Measurements from ENCODE around the gene RAD51B. TPM values are rescaled to one million over a fixed set of nuclear protein-coding genes. Genes with fewer than 3 reads are reported as not detected.

RAD51B gene
- total and polyA plus RNA-seq, 2 of the 13 experiments (the other 11 are each of a cell fraction or from before 2014, with no cell fraction given): 7.0 to 9.5 TPM

- Histone ChIP-seq H3K4me2 (ENCODE audit: low read depth, low read length) (peak overlapping the region; percentile 70), H3K4me3 (replicated peaks in 1 of 3; ENCODE audit: insufficient read depth in 1 of 3, low read depth in 2 of 3, low read length in 3 of 3) (peak overlapping the region in 2 of 3 experiments; percentile 6 to 60; a peak in 2 of 6 replicates), H3K9me3 (ENCODE audit: low read length) (no peaks in the 10 kb centered on the region), H3K36me3 (replicated peaks in 1 of 2; ENCODE audit: control insufficient read depth in 1 of 2, insufficient read depth in 2 of 2, low read length in 2 of 2) (no peaks in the 10 kb centered on the region), H3K27me3 (ENCODE audit: control insufficient read depth in 1 of 2, insufficient read depth in 2 of 2, low read length in 2 of 2) (no peaks in the 10 kb centered on the region), H3K9ac (ENCODE audit: insufficient read depth, low read depth, low read length) (no peak overlapping the region), H3K27ac (ENCODE audit: extremely low read length, insufficient read depth, low read length) (no peak overlapping the region), H2AFZ (ENCODE audit: low read length) (no peak overlapping the region), H3K4me1 (ENCODE audit: insufficient read depth, low read length) (peaks cover 97% of the 10 kb centered on the region), H4K20me1 (ENCODE audit: insufficient read depth, low read length) (no peaks in the 10 kb centered on the region), H3K79me2 (ENCODE audit: insufficient read depth, low read length) (no peaks in the 10 kb centered on the region)
- POLR2A ChIA-PET: interaction anchor here (1.0 to 4.4 kb wide), 4 partner anchors 16 to 34 kb away, joined by 3 to 39 read pairs (median 10); partner anchors contain the start of gene ZFP36L1
- intact Hi-C loops (cut with micrococcal nuclease; ENCODE audit: unreplicated experiment) (no loop called here), in situ Hi-C loops (cut with HindIII; ENCODE audit: extremely low pct_ligation_motif_present, low pct_unique_long_range_greater_than_20kb) (no loop called here)
- ATAC-seq (no peak), DNase-seq (ENCODE audit: low spot score) (peak; percentile 38), FAIRE-seq (peak; percentile 48)
- no TSS peak for BruUV-seq (replicated peaks)
- CTCF ChIA-PET (ENCODE audit: low intra/inter-chr PET ratio, low total read pairs): no interaction called here
- 29% methylated on average over 6 of the region's 8 CpGs for WGBS (ENCODE audit: low lambda C conversion rate)
- TF ChIP-seq NFYB (CRISPR knock-in tag; IDR thresholded peaks at IDR 0.05) (no peak), ZNF431 (CRISPR knock-in tag; IDR thresholded peaks at IDR 0.05; ENCODE audit: borderline replicate concordance, low read depth) (no peak), CEBPB (IDR thresholded peaks at IDR 0.05; ENCODE audit: borderline replicate concordance, low read depth, low read length) (peak; percentile 35; the same call in 1 of the 2 replicates), SRSF4 (IDR thresholded peaks at IDR 0.05; ENCODE audit: low read depth, low read length, poor library complexity, severe bottlenecking) (no peak), CREM (IDR thresholded peaks at IDR 0.05) (no peak), CREM (CRISPR knock-in tag; IDR thresholded peaks at IDR 0.05) (no peak), ZNF841 (CRISPR knock-in tag; IDR thresholded peaks at IDR 0.05; ENCODE audit: borderline replicate concordance) (no peak), ZNF879 (CRISPR knock-in tag; IDR thresholded peaks at IDR 0.05) (no peak), HIVEP1 (CRISPR knock-in tag; IDR thresholded peaks at IDR 0.05) (no peak), TEAD3 (CRISPR knock-in tag; optimal IDR thresholded peaks at IDR 0.05; ENCODE audit: borderline replicate concordance) (peak; percentile 42), NFRKB (IDR thresholded peaks at IDR 0.05) (no peak), RARA (CRISPR knock-in tag; IDR thresholded peaks at IDR 0.05) (peak; percentile 28; the same call in 1 of the 2 replicates), ZNF350 (CRISPR knock-in tag; IDR thresholded peaks at IDR 0.05; ENCODE audit: borderline replicate concordance, low read depth) (no peak), ZNF20 (CRISPR knock-in tag; IDR thresholded peaks at IDR 0.05) (no peak), PLSCR1 (CRISPR knock-in tag; IDR thresholded peaks at IDR 0.05; ENCODE audit: borderline replicate concordance) (no peak), KLF12 (CRISPR knock-in tag; IDR thresholded peaks at IDR 0.05; ENCODE audit: borderline replicate concordance) (no peak), ZSCAN21 (CRISPR knock-in tag; IDR thresholded peaks at IDR 0.05; ENCODE audit: borderline replicate concordance) (no peak), HDAC6 (IDR thresholded peaks at IDR 0.05; ENCODE audit: low read depth, low read length) (no peak), MXI1 (IDR thresholded peaks at IDR 0.05; ENCODE audit: borderline replicate concordance, low read depth, low read length) (no peak), TFAP4 (IDR thresholded peaks at IDR 0.05; ENCODE audit: borderline replicate concordance, low read depth) (peak; percentile 57; the same call in 1 of the 2 replicates), POLR2A (IDR thresholded peaks at IDR 0.05; ENCODE audit: insufficient read depth in 1 of 2, low read depth in 2 of 2, low read length in 2 of 2) (no peak), ZBTB44 (CRISPR knock-in tag; IDR thresholded peaks at IDR 0.05) (no peak), CBFB (CRISPR knock-in tag; IDR thresholded peaks at IDR 0.05) (no peak), ZNF3 (CRISPR knock-in tag; IDR thresholded peaks at IDR 0.05) (no peak), ATF1 (CRISPR knock-in tag; IDR thresholded peaks at IDR 0.05) (no peak), PRPF4 (IDR thresholded peaks at IDR 0.05; ENCODE audit: low read depth, low read length, poor library complexity, severe bottlenecking) (no peak)
These were observed 939.5 kb downstream of the RAD51B start for GRCh38 chr14:68759017-68759560.

Data from HepG2 (cell line).